ENCODE results near the gene ANXA5.

ANXA5 gene

GRCh38 chr4:121712001-121712651 is 15.3 kb upstream of the ANXA5 start:
- TF ChIP-seq CTCF (IDR thresholded peaks at IDR 0.05; ENCODE audit: low read depth, low read length, missing control alignments) = no peak
- no peak for DNase-seq (ENCODE audit: extremely low read depth, low read depth)
- 0 out of 2 replicates have a peak overlapping the region, but pooled peaks have one; percentile 9 for H3K4me3 ChIP-seq (replicated peaks; ENCODE audit: low read depth, low read length)

- peak; percentile 85 for DNase-seq (ENCODE audit: extremely low read depth, low read depth)
- H3K4me3 ChIP-seq (replicated peaks; ENCODE audit: low read depth, low read length) = 0 out of 2 replicates have a peak overlapping the region, but pooled peaks have one; percentile 9
Observed at GRCh38 chr4:121711263-121712000, 14.7 kb upstream of the ANXA5 start.

GRCh38 chr4:121709766-121710405 is 13.1 kb upstream of the ANXA5 start:
- TF ChIP-seq CTCF (IDR thresholded peaks at IDR 0.05; ENCODE audit: low read depth, low read length, missing control alignments) = no peak
- no peak overlapping the region for H3K4me3 ChIP-seq (replicated peaks; ENCODE audit: low read depth, low read length)
- no peak for DNase-seq (ENCODE audit: extremely low read depth, low read depth)

More at GRCh38 chr4:121711263-121712000, 14.7 kb upstream of the ANXA5 start:
- no peak for TF ChIP-seq CTCF (IDR thresholded peaks at IDR 0.05; ENCODE audit: low read depth, low read length, missing control alignments)

GRCh38 chr4:121707344-121707743 is 10.6 kb upstream of the ANXA5 start:
- TF ChIP-seq CTCF (IDR thresholded peaks at IDR 0.05; ENCODE audit: low read depth, low read length, missing control alignments) = no peak
- DNase-seq (ENCODE audit: extremely low read depth, low read depth) = no peak

GRCh38 chr4:121706595-121707021 is 9.8 kb upstream of the ANXA5 start:
- no peak for TF ChIP-seq CTCF (IDR thresholded peaks at IDR 0.05; ENCODE audit: low read depth, low read length, missing control alignments)

More at GRCh38 chr4:121707344-121707743, 10.6 kb upstream of the ANXA5 start:
- H3K4me3 ChIP-seq (replicated peaks; ENCODE audit: low read depth, low read length) = no peak overlapping the region

GRCh38 chr4:121705521-121705920 is 8.7 kb upstream of the ANXA5 start:
- no peak for DNase-seq (ENCODE audit: extremely low read depth, low read depth)
- TF ChIP-seq CTCF (IDR thresholded peaks at IDR 0.05; ENCODE audit: low read depth, low read length, missing control alignments) = no peak
- no peak overlapping the region for H3K4me3 ChIP-seq (replicated peaks; ENCODE audit: low read depth, low read length)

More at GRCh38 chr4:121706595-121707021, 9.8 kb upstream of the ANXA5 start:
- no peak for DNase-seq (ENCODE audit: extremely low read depth, low read depth)
- no peak overlapping the region for H3K4me3 ChIP-seq (replicated peaks; ENCODE audit: low read depth, low read length)

All from HFF-Myc (cell line).